Thyroid gland (tissue), 4 donors: ENCODE results near the gene SNX13.

Experiments used
- POLR2A ChIP-seq, 2 donors: fragments of 450-650 bp; IDR thresholded peaks; one replicate each; pipeline ENCODE4 v1.6.1; 2017; ENCODE audit warnings: antibody characterized with exemption in 2 of 2, mild to moderate bottlenecking in 2 of 2, moderate library complexity in 1 of 2
- TF ChIP-seq, protein P1 (sequence below), 6 experiments: fragments of 200-600 bp in 3 of 6; fragments of 450-650 bp in 3 of 6; sonication (generic) in 3 of 6; IDR thresholded peaks; one replicate each; pipeline ENCODE4 v1.5.1; 2016 to 2019; ENCODE audit warnings: antibody characterized with exemption in 6 of 6, mild to moderate bottlenecking in 2 of 6, inconsistent platforms in 1 of 6, moderate library complexity in 1 of 6

DNA sequence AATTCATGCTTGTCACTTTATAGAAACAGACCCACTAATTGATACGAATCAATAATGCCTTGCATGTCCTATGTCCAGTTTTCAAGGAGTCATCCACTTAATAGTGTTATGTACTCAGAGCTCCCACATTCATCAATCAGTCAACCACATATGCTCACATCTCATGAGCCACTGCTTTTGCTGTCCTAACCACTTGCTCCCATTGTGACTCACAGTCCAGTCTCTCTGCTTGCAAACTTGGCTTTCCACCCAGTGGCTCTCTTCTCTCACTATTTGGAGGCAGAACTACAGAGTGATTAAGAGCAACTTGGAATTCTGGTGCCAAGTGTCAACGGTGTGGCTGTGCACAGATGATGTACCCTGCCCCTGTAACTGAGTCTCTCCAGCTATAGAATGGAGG lies 166.0 kb downstream of the SNX13 start:
- TF ChIP-seq, protein P1, sequence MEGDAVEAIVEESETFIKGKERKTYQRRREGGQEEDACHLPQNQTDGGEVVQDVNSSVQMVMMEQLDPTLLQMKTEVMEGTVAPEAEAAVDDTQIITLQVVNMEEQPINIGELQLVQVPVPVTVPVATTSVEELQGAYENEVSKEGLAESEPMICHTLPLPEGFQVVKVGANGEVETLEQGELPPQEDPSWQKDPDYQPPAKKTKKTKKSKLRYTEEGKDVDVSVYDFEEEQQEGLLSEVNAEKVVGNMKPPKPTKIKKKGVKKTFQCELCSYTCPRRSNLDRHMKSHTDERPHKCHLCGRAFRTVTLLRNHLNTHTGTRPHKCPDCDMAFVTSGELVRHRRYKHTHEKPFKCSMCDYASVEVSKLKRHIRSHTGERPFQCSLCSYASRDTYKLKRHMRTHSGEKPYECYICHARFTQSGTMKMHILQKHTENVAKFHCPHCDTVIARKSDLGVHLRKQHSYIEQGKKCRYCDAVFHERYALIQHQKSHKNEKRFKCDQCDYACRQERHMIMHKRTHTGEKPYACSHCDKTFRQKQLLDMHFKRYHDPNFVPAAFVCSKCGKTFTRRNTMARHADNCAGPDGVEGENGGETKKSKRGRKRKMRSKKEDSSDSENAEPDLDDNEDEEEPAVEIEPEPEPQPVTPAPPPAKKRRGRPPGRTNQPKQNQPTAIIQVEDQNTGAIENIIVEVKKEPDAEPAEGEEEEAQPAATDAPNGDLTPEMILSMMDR (IDR thresholded peaks at IDR 0.05) = no peak
- no peak for TF ChIP-seq POLR2A (IDR thresholded peaks at IDR 0.05)
